Measurements from ENCODE around the gene CDH13. TPM values are rescaled to one million over a fixed set of nuclear protein-coding genes. Genes with fewer than 3 reads are reported as not detected.

Gene CDH13
- total and polyA plus RNA-seq, 2 of the 8 experiments (the other 6 are each of a cell fraction or from before 2014, with no cell fraction given), result 2.3 to 2.4 TPM

DNA sequence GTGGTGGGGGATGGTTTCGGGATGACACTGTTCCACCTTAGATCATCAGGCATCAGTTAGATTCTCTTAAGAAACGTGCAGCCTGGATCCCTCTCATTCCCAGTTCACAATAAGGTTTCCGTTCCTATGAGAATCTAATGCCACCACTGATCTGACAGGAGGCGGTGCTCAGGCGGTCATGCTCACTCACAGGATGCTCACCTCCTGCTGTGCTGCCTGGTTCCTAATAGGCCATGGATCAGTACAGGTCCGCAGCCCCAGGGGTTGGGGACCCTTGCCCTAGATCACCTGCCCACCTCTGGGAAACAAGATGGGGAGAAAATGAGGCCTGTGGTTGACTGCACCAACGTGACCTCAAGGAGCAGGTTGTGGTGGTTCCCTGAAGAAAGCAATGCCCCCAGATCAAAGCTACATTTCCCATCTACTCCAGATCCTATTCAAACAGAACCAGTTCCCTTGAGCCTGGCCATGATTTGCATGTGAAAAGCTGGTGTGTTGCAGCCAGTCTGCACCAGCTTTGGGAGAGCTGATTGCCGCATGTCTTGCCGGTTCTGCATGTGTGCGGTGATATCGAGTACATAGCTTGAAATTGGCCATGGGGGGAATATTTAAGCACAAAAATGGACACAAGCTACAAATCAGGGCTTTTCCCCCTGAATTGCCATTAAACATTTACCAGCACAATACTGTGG is 997.8 kb downstream of the CDH13 start:
- H2AK5ac ChIP-seq (ENCODE audit: low read depth, low read length), result no peak overlapping the region; the same call in 1 of the 2 replicates
- DNase-seq (ENCODE audit: low read depth in 1 of 2, low spot score in 2 of 2) (peak in 1 of 2 experiments; percentile 41), FAIRE-seq (no peak)
- POLR2A ChIA-PET (ENCODE audit: partially characterized antibody), result interaction anchor here (0.9 kb wide), 1 partner anchor 21 kb away, joined by 3 read pairs; no protein-coding TSS in a partner anchor
- no peak overlapping the region for H2BK20ac ChIP-seq (ENCODE audit: low read length)
- H2BK12ac ChIP-seq (ENCODE audit: low read depth, low read length), result peak overlapping the region; percentile 86
- no peak overlapping the region for H3K18ac ChIP-seq (ENCODE audit: extremely low read depth, low read length)
- H2BK120ac ChIP-seq (replicated peaks; ENCODE audit: low read depth, low read length), result no peak overlapping the region
- peaks cover 0 to 2% of the 10 kb centered on the region in 2 experiments for H4K20me1 ChIP-seq (replicated peaks in 1 of 2; ENCODE audit: control insufficient read depth in 1 of 2, insufficient read depth in 2 of 2, low read length in 2 of 2)
- H3K27me3 ChIP-seq (replicated peaks in 1 of 4; ENCODE audit: control insufficient read depth in 3 of 4, extremely low read depth in 1 of 4, insufficient read depth in 3 of 4, low read length in 3 of 4), result 0 out of 7 replicates have a peak, but pooled peaks cover 0 to 2% (median 0%) of the 10 kb centered on the region in 4 experiments
- peaks cover 0 to 6% (median 4%) of the 10 kb centered on the region in 4 experiments; a peak in 4 of 7 replicates for H3K4me1 ChIP-seq (replicated peaks in 1 of 4; ENCODE audit: control insufficient read depth in 3 of 4, insufficient read depth in 4 of 4, low read length in 3 of 4)
- no peak overlapping the region for H2AFZ ChIP-seq (ENCODE audit: low read length)
- no peak overlapping the region for H3K56ac ChIP-seq (replicated peaks; ENCODE audit: insufficient read length, low read depth, low read length)
- H4K91ac ChIP-seq (replicated peaks; ENCODE audit: insufficient read length, low read length), result no peak overlapping the region
- H2BK5ac ChIP-seq (ENCODE audit: low read depth, low read length), result peak overlapping the region; percentile 45; the same call in 1 of the 2 replicates
- H3K27ac ChIP-seq (ENCODE audit: low read depth, low read length), result no peak overlapping the region
- H3K79me1 ChIP-seq (ENCODE audit: low read depth, low read length), result no peaks in the 10 kb centered on the region
- H3K36me3 ChIP-seq (ENCODE audit: control insufficient read depth in 2 of 4, insufficient read depth in 4 of 4, low read length in 3 of 4), result no peaks in the 10 kb centered on the region
- no peaks in the 10 kb centered on the region for H3K23me2 ChIP-seq (ENCODE audit: low read depth, low read length)
- no peak overlapping the region; a peak in 1 of 4 replicates for H3K4me2 ChIP-seq (ENCODE audit: insufficient read depth in 1 of 2, low read depth in 2 of 2, low read length in 2 of 2)
- H3K9ac ChIP-seq (replicated peaks in 1 of 4; ENCODE audit: extremely low read depth in 1 of 4, low read depth in 3 of 4, low read length in 3 of 4), result no peak overlapping the region
- no peak overlapping the region for H3K4me3 ChIP-seq (ENCODE audit: extremely low read depth in 1 of 4, insufficient read depth in 2 of 4, low read depth in 3 of 4, low read length in 4 of 4)
- no peak overlapping the region for H3K23ac ChIP-seq (ENCODE audit: insufficient read length)
- 85% methylated on average over 11 of the region's 11 CpGs; no CpG with 5 or more reads in 1 of the 2 experiments for WGBS, 2 experiments (ENCODE audit: extremely low coverage in 1 of 2, insufficient coverage in 1 of 2, insufficient read length in 1 of 2, insufficient replicate concordance in 2 of 2, low coverage in 1 of 2, low lambda C conversion rate in 2 of 2, missing lambda C conversion rate in 1 of 2)
- H3K9me3 ChIP-seq (ENCODE audit: insufficient read depth in 2 of 2, low read depth in 1 of 2, low read length in 1 of 2), result no peaks in the 10 kb centered on the region
- H3K79me2 ChIP-seq (ENCODE audit: control insufficient read depth in 1 of 2, insufficient read depth in 2 of 2, low read length in 2 of 2), result no peaks in the 10 kb centered on the region
- no peak overlapping the region; the same call in 1 of the 2 replicates for H2BK15ac ChIP-seq (ENCODE audit: low read length)
- CTCF ChIA-PET (ENCODE audit: partially characterized antibody), result interaction anchor here (1.1 to 1.6 kb wide), 2 partner anchors 18 to 1395 kb away, joined by 3 read pairs; no protein-coding TSS in a partner anchor
- no peak overlapping the region for H3K14ac ChIP-seq (ENCODE audit: insufficient read length)
- H4K5ac ChIP-seq (ENCODE audit: insufficient read length, low read depth, low read length), result no peak overlapping the region
- H3K4ac ChIP-seq (replicated peaks; ENCODE audit: insufficient read length, low read depth, low read length), result no peak overlapping the region
- H4K8ac ChIP-seq (ENCODE audit: extremely low read depth, insufficient read depth, low read length), result no peak overlapping the region
- no peak for TF ChIP-seq KDM4A (IDR thresholded peaks at IDR 0.05; ENCODE audit: low read depth, low read length, severe bottlenecking)
- no peak for TF ChIP-seq CEBPB (IDR thresholded peaks at IDR 0.05; ENCODE audit: low read depth, low read length)
- no peak for TF ChIP-seq JUND (IDR thresholded peaks at IDR 0.05; ENCODE audit: low read length)
- no peak for TF ChIP-seq SIN3A (conservative IDR thresholded peaks at IDR 0.05 in 1 of 2, IDR thresholded peaks at IDR 0.05 in 1 of 2; ENCODE audit: low read depth in 1 of 2, low read length in 2 of 2)
- no peak for TF ChIP-seq CTBP2 (IDR thresholded peaks at IDR 0.05; ENCODE audit: borderline replicate concordance, insufficient read depth, insufficient read length, low read length)
- TF ChIP-seq ASH2L (IDR thresholded peaks at IDR 0.05; ENCODE audit: low read length), result no peak
- no peak for TF ChIP-seq KDM5A (IDR thresholded peaks at IDR 0.05; ENCODE audit: low read length)
- no peak for TF ChIP-seq EP300 (IDR thresholded peaks at IDR 0.05; ENCODE audit: borderline replicate concordance in 1 of 2, low read depth in 2 of 2, low read length in 2 of 2)
- TF ChIP-seq MAFK (IDR thresholded peaks at IDR 0.05; ENCODE audit: low read depth, low read length), result no peak
- TF ChIP-seq, protein P1, sequence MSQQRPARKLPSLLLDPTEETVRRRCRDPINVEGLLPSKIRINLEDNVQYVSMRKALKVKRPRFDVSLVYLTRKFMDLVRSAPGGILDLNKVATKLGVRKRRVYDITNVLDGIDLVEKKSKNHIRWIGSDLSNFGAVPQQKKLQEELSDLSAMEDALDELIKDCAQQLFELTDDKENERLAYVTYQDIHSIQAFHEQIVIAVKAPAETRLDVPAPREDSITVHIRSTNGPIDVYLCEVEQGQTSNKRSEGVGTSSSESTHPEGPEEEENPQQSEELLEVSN (IDR thresholded peaks at IDR 0.05), result 0 out of 2 replicates have a peak, but pooled peaks have one; percentile 12
- TF ChIP-seq CREB1 (IDR thresholded peaks at IDR 0.05), result no peak
